ENCODE results near the gene SMARCA1. TPM values are rescaled to one million over a fixed set of nuclear protein-coding genes. Genes with fewer than 3 reads are reported as not detected.

Gene SMARCA1
- total RNA-seq, 1 donor from 2014 or later = 123 TPM

DNA sequence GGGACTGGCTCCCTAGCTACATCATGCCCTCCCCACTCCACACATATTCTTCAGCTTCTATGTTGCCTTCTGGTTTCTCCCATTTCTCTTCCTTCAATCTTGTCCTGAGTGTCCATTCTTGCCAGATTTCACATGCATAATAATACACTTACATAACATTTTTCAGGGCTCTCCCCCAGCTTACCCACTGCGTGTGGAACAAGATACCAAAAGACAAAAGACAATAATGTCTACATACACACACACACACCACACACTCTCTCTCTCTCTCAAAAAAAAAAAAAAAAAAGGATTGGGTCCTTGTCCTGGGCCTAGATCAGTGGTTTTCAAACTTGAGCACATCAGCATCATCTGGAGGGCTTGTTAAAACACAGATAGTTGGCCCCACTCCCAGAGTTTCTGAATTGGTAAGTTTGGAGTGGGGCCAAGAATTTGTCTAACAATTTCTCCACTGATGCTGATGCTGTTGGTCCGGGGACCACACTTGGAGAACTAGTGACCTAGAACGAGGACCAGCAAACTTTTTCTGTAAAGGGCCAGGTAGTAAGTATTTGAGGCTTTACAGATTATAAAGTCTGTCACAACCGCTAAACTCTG lies 6.5 kb upstream of the SMARCA1 start:
- DNase-seq (ENCODE audit: low spot score) = no peak
- Mint-ChIP-seq H3K27me3 (ENCODE audit: low read depth) (no peaks in the 10 kb centered on the region), H3K9me3 (ENCODE audit: low read depth) (no peaks in the 10 kb centered on the region), H3K27ac (ENCODE audit: unreplicated experiment) (peak overlapping the region; percentile 68), H3K4me1 (ENCODE audit: low read depth) (peaks cover 7% of the 10 kb centered on the region), H3K36me3 (ENCODE audit: low read depth) (no peaks in the 10 kb centered on the region), H3K4me3 (ENCODE audit: unreplicated experiment) (no peak overlapping the region)
- TF ChIP-seq, protein P1, sequence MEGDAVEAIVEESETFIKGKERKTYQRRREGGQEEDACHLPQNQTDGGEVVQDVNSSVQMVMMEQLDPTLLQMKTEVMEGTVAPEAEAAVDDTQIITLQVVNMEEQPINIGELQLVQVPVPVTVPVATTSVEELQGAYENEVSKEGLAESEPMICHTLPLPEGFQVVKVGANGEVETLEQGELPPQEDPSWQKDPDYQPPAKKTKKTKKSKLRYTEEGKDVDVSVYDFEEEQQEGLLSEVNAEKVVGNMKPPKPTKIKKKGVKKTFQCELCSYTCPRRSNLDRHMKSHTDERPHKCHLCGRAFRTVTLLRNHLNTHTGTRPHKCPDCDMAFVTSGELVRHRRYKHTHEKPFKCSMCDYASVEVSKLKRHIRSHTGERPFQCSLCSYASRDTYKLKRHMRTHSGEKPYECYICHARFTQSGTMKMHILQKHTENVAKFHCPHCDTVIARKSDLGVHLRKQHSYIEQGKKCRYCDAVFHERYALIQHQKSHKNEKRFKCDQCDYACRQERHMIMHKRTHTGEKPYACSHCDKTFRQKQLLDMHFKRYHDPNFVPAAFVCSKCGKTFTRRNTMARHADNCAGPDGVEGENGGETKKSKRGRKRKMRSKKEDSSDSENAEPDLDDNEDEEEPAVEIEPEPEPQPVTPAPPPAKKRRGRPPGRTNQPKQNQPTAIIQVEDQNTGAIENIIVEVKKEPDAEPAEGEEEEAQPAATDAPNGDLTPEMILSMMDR (IDR thresholded peaks at IDR 0.05) = no peak

DNA sequence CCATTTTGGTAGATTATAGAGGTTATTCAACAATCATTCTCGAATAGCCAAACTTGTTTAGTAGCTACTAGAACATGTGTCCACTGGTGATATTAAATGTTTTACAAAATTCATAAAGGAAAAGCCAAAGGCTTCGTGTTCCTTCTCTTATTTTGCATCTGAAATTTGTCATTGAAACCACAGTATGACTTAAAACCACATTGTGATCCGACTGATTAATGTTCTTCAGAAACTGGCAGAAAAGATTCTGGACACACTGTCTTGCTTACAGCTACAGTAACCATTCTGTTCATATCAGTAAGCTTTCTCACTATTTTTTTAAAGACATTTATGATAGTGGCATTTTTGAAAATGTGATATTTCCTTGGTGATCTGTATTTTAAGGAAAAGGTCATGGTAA lies 2.6 kb upstream of the SMARCA1 start:
- H3K27ac Mint-ChIP-seq (ENCODE audit: unreplicated experiment) = no peak overlapping the region
- no peaks in the 10 kb centered on the region for H3K36me3 Mint-ChIP-seq (ENCODE audit: low read depth)
- no peak for DNase-seq (ENCODE audit: low spot score)
- TF ChIP-seq, protein P1 (IDR thresholded peaks at IDR 0.05) = no peak
- H3K4me3 Mint-ChIP-seq (ENCODE audit: unreplicated experiment) = no peak overlapping the region
- H3K9me3 Mint-ChIP-seq (ENCODE audit: low read depth) = no peaks in the 10 kb centered on the region
- H3K4me1 Mint-ChIP-seq (ENCODE audit: low read depth) = peaks cover 22% of the 10 kb centered on the region
- no peaks in the 10 kb centered on the region for H3K27me3 Mint-ChIP-seq (ENCODE audit: low read depth)

DNA sequence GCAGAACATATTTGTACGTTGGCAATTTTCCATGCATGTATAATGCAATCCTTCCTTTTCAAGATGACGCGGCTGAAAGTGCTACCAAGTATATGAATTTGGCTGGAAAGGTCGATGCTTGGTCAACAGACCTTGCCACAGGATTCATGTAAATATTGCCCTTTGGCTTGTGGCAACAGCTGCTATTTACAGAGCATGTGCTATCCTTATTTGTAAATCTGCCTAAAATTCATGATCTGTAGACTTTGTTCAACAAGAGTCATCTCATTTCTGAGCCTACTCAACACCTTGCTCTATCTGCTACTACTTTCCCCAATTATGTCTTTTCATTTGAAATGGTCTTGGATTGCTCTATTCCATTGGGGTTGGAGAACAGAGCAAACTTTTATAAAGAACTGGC lies 1.9 kb upstream of the SMARCA1 start:
- H3K27me3 Mint-ChIP-seq (ENCODE audit: low read depth) = no peaks in the 10 kb centered on the region
- no peak overlapping the region for H3K27ac Mint-ChIP-seq (ENCODE audit: unreplicated experiment)
- TF ChIP-seq, protein P1 (IDR thresholded peaks at IDR 0.05) = no peak
- no peak for DNase-seq (ENCODE audit: low spot score)
- H3K4me1 Mint-ChIP-seq (ENCODE audit: low read depth) = peaks cover 28% of the 10 kb centered on the region
- H3K36me3 Mint-ChIP-seq (ENCODE audit: low read depth) = no peaks in the 10 kb centered on the region
- no peak overlapping the region for H3K4me3 Mint-ChIP-seq (ENCODE audit: unreplicated experiment)
- no peaks in the 10 kb centered on the region for H3K9me3 Mint-ChIP-seq (ENCODE audit: low read depth)

DNA sequence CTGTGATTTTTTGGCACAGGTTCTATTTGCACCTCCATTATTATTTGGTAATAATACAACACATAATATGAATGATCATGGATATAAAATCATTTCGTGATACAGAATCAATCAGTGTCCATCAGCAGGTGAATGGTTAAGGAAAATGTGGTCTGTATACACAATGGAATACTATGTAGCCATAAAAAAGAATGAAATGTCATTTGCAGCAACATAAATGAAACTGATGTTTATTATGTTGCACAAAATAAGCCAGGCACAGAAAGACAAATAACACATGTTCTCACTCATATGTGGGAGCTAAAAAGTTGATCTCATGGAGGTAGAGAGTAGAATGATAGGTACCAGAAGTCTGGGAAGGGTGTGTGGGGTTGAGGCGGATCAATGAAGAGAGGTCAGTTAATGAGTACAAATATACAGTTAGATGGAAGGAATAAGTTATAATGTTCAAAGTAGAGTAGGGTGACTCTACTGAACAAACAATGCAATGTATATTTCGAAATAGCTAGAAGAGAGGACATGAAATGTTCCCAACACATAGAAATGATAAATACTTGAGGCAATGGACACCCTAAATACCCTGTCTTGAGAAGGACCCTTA lies 1.1 kb upstream of the SMARCA1 start:
- peaks cover 28% of the 10 kb centered on the region for H3K4me1 Mint-ChIP-seq (ENCODE audit: low read depth)
- no peak for DNase-seq (ENCODE audit: low spot score)
- H3K27ac Mint-ChIP-seq (ENCODE audit: unreplicated experiment) = no peak overlapping the region
- TF ChIP-seq, protein P1 (IDR thresholded peaks at IDR 0.05) = no peak
- no peaks in the 10 kb centered on the region for H3K36me3 Mint-ChIP-seq (ENCODE audit: low read depth)
- H3K9me3 Mint-ChIP-seq (ENCODE audit: low read depth) = no peaks in the 10 kb centered on the region
- H3K27me3 Mint-ChIP-seq (ENCODE audit: low read depth) = no peaks in the 10 kb centered on the region
- peak overlapping the region; percentile 85 for H3K4me3 Mint-ChIP-seq (ENCODE audit: unreplicated experiment)

DNA sequence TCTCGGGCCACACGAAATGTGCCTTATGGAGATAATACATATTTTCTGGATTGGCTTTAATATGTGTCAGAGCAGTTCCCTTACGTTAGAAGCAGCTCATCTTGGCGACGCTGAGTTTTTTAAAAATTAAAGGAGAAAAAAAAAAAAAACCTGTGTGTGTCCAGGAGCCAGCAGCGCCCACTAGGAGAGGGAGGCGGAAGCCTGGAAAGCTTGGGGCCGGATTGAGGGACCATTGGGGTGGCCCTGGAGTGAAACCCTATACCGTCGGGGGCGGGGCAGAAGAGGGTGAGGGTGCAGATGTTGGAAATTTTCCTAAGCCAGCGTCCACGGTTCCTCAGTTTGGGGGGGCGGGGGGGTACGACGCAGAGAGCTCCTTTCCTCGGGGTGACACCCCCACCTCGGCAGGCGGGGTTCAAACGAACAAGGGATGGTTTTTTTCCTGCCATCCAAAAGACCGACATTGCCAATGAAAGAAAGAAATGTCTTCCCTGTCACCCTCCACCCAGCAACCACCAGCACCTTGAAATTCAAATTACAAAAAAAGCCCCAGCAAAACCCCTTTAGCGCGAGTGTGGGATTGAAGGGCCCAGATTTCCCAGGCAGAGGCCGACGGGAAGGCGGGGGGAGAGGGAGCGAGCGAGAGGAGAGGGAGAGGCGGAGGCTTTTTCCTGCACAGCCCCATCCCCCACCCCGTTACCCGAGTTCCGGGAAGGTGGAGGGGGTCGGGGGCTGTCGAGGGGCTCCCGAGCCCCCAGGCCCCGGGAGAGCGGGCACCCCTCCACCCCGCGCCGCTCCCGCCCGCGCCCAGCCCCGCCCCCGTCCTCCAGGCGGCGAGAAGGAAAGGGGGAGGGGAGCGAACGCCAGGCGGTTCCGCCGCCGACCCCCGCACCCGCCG lies 859 bp downstream of the SMARCA1 start:
- Mint-ChIP-seq H3K27me3 (ENCODE audit: low read depth) (no peaks in the 10 kb centered on the region), H3K27ac (ENCODE audit: unreplicated experiment) (peak overlapping the region; percentile 87), H3K4me1 (ENCODE audit: low read depth) (peaks cover 38% of the 10 kb centered on the region), H3K36me3 (ENCODE audit: low read depth) (no peaks in the 10 kb centered on the region), H3K9me3 (ENCODE audit: low read depth) (no peaks in the 10 kb centered on the region), H3K4me3 (ENCODE audit: unreplicated experiment) (peak overlapping the region; percentile 85)
- TF ChIP-seq, protein P1 (IDR thresholded peaks at IDR 0.05) = peak; percentile 65
- DNase-seq (ENCODE audit: low spot score) = no peak

All from chondrocyte (in vitro differentiated cells).